K562 treated with DMSO at 1 percent for 48 hours (cell line): ENCODE results near the gene SNRPD2. TPM values are rescaled to one million over a fixed set of nuclear protein-coding genes. Genes with fewer than 3 reads are reported as not detected.

Experiments
- total RNA-seq: library from RNA; unstranded; fragments of 300-600 nt; gene quantifications from 2 replicates; pipeline ENCODE4 v1.2.3, GENCODE V29; 2022; ENCODE audit warnings: low replicate concordance; ENCODE audit errors: extremely low read depth

SNRPD2 gene
- not detected in 2 replicates for total RNA-seq

DNA sequence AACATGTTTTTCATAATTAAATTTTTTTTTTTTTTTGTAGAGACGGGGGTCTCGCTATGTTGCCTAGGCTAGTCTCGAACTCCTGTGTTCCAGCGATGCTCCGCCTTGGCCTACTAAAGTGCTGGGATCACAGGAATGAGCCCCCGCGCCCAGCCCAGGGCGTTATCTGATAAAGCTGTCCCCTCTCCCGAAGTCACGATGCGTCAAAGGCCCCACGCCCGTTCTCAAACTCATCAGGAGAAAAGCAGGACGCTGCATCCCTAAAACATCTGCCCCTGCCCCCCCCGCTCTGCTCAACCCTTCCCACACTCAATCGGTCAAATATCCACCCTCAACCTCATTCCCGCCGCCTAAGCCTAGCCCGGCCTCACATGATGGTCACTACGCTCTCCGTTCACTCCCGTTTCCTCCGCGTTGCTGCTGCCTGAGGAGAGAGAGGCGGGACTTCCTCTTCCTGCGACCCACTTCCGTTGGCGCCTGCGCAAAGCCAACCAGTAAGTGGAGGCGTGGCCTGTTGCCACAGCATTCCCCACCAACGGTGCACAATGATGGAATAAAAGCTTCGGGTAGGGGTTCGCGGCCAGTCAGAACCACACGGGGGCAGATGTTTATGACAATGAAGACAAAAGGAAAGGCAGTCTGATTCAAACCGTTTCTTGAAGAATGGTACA, at the start of gene SNRPD2:
SNRPD2 (minus strand) TSS at position 438 of the 671 bp plus-strand sequence; CDS start at position 373, 65 bp downstream.

DNA sequence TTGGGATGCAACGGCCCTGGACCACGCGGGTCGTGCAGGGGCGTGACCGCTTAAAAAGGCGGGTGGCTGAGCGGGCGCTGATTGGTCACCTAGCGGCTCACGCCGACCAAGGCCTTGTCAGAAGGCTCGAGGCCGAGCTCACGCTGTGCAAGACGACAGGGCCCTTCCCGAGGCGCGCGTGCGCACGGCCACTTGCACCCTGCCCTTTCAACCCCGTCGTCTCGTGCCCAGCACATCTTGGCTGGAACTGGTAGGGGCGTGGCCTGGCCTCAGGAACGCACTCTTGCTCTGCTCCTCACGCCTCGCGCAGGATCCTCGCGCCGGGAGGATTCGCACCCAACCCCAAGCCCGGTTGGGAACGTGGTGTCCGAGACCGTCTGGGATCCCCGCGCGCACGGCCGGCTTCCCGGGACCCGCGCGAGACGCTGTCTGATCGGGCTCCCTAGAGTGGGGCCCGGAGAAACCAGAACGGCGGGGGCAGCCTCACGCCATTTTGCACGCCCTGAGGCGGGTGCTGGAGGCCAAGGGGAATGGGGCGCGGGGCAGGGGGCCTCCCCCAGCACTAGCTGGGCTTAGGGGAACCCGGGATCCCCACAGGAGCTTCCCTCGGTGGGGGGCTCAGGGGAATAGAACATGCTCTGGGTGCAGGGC, 41.5 kb upstream of the SNRPD2 start, which contains the start of gene MEIOSIN:
MEIOSIN (plus strand) TSS at position 280 of the 651 bp plus-strand sequence. CDS start 1,938 bp downstream, outside the sequence.

DNA sequence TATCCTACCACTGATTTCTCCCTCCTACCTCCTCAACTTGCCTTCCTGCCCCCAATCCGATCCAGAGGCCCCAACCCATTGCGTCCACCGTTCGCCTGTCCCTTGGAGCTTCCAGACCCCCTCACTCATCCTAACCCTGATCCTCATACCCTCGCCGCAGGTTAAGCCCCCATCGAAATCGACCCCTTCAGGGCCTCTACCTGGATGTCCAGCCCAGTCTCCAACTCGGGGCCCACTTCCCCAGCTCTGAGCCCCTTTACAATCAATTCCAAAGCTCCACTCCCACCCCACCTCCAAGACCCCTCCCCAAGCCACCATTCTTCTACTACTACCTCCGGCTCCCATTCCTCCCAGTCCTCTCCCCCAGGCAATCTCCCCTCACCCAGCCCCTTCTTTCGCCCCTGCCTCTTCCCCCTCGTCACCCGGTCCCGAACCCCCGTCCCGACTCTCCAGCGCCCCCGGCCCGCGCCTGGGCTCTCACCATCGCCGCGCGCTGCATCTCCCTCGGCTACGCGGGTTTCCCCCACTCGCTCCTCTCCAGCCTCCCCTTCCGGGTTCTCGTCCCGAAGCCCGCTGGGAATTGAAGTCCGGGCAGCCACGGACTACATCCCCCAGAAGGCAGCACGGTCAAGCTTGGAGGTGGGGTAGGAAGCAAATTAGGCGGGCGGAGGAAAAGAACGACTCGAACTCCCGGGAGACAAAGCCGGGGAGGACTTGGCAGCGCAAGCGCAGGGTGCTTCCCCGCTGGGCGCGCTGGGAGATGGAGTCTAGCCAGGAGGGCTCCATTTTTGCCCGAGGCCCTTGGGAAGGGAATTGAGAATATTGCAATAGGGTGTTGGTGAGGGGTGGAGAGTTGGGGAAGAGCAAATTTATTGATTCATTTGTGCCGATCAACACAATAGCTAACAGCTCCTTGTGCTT, 38.9 kb upstream of the SNRPD2 start, which contains the start of gene FBXO46:
FBXO46 (minus strand) TSS at position 529 of the 921 bp plus-strand sequence. CDS start 17,401 bp downstream, outside the sequence.

DNA sequence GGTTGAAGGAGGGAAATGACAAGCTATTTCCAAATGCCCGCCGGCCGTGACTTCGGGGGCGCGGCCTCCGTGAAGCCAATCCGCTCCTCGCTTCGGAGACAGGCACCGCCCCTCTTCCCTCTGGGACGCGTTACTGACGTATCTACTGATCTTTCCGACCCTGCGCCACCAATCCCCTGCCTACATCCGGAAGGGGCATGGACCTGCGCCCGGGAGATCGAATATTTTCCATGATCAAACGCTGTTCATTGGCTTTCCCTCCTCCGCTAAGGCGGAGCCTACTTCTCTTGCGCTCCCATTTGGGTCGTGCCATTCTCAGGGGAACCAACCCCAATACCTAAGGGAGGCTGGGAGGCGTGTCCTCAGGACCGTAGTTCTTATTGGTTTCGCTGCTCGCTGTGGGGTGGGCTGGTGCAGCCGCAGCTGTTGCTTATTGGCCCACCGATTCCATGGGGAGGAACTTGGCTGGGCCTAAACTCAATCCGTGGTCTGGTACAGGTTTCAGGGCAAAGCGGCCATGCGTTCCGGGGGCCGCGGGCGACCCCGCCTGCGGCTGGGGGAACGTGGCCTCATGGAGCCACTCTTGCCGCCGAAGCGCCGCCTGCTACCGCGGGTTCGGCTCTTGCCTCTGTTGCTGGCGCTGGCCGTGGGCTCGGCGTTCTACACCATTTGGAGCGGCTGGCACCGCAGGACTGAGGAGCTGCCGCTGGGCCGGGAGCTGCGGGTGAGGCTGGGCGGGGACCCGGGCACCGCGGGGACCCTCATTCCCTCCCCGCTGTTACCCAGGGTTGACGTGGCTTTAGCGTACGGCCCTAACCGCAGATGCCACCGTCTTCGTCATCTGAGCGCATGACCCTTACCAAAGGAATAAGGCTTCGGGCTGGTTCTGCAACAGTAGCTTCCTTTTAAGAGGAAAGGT, 693 bp upstream of the SNRPD2 start, which contains the start of gene QPCTL:
QPCTL (plus strand) TSS at position 480 of the 919 bp plus-strand sequence; CDS start at position 518, 38 bp downstream.

DNA sequence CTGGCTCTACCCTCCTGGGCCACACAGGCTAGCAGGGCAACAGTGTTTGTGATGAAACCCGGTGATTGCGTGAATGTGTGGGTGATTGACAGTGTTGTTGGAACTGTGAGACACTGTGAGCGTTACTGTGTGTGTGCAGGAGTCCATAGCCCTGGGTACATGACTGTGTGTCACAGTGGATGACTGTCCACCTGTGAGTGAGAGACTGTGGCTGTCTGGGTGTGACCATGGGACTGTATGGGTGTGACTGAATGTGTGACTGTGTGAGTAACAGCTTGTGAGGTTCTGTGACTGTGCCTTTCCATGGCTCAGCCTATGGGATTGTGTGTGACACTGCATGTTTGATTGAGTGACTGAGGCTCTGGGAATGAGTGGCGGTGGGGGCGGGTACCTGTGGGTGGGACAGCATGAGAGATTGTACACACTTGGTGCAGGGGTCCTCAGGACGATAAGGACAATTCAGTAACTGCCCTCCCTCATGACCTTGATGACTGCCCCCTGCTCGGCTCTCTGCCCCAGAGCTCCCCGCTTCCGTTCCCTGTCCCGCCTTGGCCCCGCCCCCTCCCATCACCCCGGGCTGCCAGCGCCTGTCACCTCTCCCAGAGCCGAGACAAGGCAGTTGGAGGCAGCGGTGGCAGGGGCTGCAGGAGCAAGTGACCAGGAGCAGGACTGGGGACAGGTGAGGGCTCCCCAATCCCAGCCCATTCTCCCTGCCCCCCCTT, 24.0 kb downstream of the SNRPD2 start, which contains the start of gene GIPR:
GIPR (plus strand) TSS at position 602 of the 722 bp plus-strand sequence. CDS start 1,300 bp downstream, outside the sequence.

DNA sequence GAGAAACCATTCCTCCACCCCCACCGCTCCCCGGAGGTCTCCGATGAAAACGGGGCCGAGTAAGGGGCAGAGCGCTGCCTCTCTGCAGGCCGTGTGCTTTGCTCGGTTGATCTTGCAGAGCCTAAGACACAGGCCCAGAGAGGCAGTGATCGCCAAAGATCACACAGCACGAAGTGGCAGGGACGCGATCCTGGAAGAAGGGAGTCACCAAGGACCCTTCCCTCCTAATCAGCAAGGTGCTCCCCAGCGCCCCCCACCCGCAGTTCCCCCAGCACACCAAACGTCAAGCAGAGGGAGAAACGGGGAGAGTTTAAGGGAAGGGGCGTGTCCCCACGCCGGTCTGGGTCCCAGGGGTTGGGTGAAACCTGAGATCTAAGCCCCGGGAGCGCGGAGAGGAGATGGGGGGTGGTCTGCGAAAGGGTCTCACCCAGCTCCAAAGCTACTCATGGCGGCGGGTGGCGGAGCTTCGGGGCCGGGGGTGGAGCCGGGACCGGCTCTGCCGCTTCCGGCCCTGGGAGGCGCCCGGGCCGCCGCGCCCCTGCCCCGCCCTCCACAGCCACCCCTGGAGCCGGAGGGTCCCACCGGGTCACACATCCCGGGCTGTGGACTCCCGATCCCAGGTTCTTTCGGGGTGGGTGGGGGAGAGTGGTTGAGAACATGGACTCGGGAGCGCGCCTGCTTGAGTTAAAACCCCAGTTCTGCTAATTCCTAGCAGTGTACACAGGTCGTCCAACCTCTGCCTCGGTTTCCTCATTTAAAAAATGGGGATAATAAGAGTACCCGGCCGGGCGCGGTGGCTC, 52.6 kb downstream of the SNRPD2 start, which contains the start of gene EML2:
EML2 (minus strand) TSS at position 468 of the 800 bp plus-strand sequence; CDS start at position 447, 21 bp downstream.

Other genes starting within 250 kb of the SNRPD2 start
- not detected in 2 replicates for gene FOSB, start 224.0 kb downstream of the SNRPD2 start, total RNA-seq
- not detected in 2 replicates for gene RTN2, start 194.9 kb downstream of the SNRPD2 start, total RNA-seq
- gene PPM1N, start 193.5 kb downstream of the SNRPD2 start, total RNA-seq = not detected in 2 replicates
- not detected in 2 replicates for gene VASP, start 184.5 kb downstream of the SNRPD2 start, total RNA-seq
- gene OPA3, start 107.2 kb downstream of the SNRPD2 start, total RNA-seq = not detected in 2 replicates
- gene GPR4, start 89.7 kb downstream of the SNRPD2 start, total RNA-seq = not detected in 2 replicates
- not detected in 2 replicates for gene EML2, start 52.6 kb downstream of the SNRPD2 start, total RNA-seq
- not detected in 2 replicates for gene GIPR, start 23.7 kb downstream of the SNRPD2 start, total RNA-seq
- gene QPCTL, start 713 bp upstream of the SNRPD2 start, total RNA-seq = not detected in 2 replicates
- not detected in 2 replicates for gene FBXO46, start 38.9 kb upstream of the SNRPD2 start, total RNA-seq
- gene MEIOSIN, start 41.5 kb upstream of the SNRPD2 start, total RNA-seq = not detected in 2 replicates
- not detected in 2 replicates for gene SIX5, start 77.3 kb upstream of the SNRPD2 start, total RNA-seq
- gene DMPK, start 90.5 kb upstream of the SNRPD2 start, total RNA-seq = not detected in 2 replicates
- not detected in 2 replicates for gene DMWD, start 100.9 kb upstream of the SNRPD2 start, total RNA-seq
- gene RSPH6A, start 123.4 kb upstream of the SNRPD2 start, total RNA-seq = not detected in 2 replicates
- not detected in 2 replicates for gene SYMPK, start 171.2 kb upstream of the SNRPD2 start, total RNA-seq
- gene FOXA3, start 172.4 kb upstream of the SNRPD2 start, total RNA-seq = not detected in 2 replicates
- not detected in 2 replicates for gene IRF2BP1, start 194.2 kb upstream of the SNRPD2 start, total RNA-seq
- not detected in 2 replicates for gene MYPOP, start 210.7 kb upstream of the SNRPD2 start, total RNA-seq
- not detected in 2 replicates for gene NANOS2, start 222.8 kb upstream of the SNRPD2 start, total RNA-seq